Measurements from ENCODE around the gene BRAT1. TPM values are rescaled to one million over a fixed set of nuclear protein-coding genes. Genes with fewer than 3 reads are reported as not detected.
"Not testable (repeated sequence)": the region's sequence is repeated elsewhere in the genome, so short reads cannot be mapped to it uniquely, and the experiment has no call there.

Gene BRAT1
- total and polyA plus RNA-seq, 7 donors, result 9.6 to 25.9 (median 20.0) TPM

DNA sequence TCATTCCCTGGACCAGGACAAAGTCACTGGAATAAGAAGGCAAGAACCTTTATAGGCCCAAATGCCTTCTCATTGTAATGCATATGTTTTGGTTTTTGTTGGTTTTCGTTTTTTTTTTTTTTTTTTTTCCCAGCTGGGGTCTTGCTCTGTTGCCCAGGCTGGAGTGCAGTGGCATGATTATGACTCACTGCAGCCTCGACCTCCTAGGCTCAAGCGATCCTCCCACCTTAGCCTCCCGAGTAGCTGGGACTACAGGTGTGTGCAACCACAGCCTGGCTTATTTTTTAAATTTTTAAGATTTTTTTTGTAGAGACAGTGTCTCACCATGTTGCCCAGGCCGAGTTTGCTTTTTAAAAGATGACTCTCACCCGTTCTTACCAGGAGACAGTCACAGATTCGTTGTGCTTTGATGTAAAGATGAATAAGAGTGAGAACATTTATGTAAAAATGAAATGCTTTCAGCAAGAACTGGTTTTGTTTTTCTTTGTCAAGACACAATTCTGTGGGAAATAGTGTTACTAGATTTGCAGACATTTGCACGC is 11.1 kb upstream of the BRAT1 start:
- whole genome bisulfite sequencing, 2 donors, result 81% methylated on average over 8 of the region's 8 CpGs
- H3K27me3 ChIP-seq, result no peaks in the 10 kb centered on the region
- TF ChIP-seq CTCF (IDR thresholded peaks at IDR 0.05) (no peak), EP300 (IDR thresholded peaks at IDR 0.05) (no peak)
- H3K36me3 ChIP-seq, result peaks cover 0 to 2% (median 0%) of the 10 kb centered on the region in 4 donors
- H3K27ac ChIP-seq, result no peak overlapping the region
- peaks cover 0 to 12% (median 6%) of the 10 kb centered on the region in 4 donors for H3K4me1 ChIP-seq
- no peak overlapping the region for H3K4me3 ChIP-seq
- intact Hi-C loops (cut with DNase I), result no loop called here
- DNase-seq, result no peak
- H3K9me3 ChIP-seq, result no peaks in the 10 kb centered on the region

DNA sequence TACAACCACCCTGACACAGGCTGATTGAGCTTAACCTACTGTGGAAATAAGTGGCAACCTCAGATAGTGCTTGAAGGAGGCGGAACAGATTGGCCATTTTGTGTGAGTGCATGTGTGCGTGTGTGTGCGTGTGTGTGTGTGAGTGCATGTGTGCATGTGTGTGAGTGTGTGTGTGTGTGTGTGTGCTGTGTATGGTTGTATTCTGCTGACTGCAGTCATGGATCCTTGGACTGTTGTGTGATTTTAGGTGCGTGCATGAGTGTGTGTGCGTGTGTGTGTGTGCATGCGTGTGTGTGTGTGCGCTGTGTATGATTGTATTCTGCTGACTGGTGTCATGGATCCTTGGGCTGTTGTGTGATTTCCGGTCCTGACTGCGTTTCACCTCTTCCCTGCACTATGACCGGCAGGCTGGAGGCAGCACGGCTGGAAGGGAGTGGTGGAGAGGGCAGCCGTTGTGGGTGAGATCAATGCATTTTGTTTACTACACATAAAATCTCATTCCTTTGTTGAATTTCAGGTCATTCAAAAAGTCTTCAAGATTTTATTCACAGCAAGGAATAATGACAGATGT is 9.7 kb upstream of the BRAT1 start:
- no peaks in the 10 kb centered on the region for H3K9me3 ChIP-seq
- no peaks in the 10 kb centered on the region for H3K36me3 ChIP-seq
- H3K27me3 ChIP-seq, result no peaks in the 10 kb centered on the region
- DNase-seq, result no peak
- TF ChIP-seq CTCF (IDR thresholded peaks at IDR 0.05), result no peak
- H3K4me1 ChIP-seq, result peaks cover 0 to 19% (median 10%) of the 10 kb centered on the region in 4 donors
- intact Hi-C loops (cut with DNase I), result no loop called here
- 30 to 70% methylated on average over 12 of the region's 12 CpGs for WGBS, 2 donors
- no peak overlapping the region for H3K4me3 ChIP-seq
- no peak overlapping the region for H3K27ac ChIP-seq

- H3K4me3 ChIP-seq; H3K27ac ChIP-seq; H3K36me3 ChIP-seq; H3K27me3 ChIP-seq; H3K9me3 ChIP-seq; DNase-seq; intact Hi-C loops (cut with DNase I): not testable (repeated sequence)
- 95% methylated on average over 3 of the region's 3 CpGs for WGBS, 2 donors
- peaks cover 0 to 24% (median 16%) of the 10 kb centered on the region in 4 donors for H3K4me1 ChIP-seq
Measured at GRCh38 chr7:2563955-2564354, 8.6 kb upstream of the BRAT1 start.

- H3K27ac ChIP-seq, result peak overlapping the region; percentile 66 to 86 (median 70)
- peak overlapping the region; percentile 54 to 100 (median 84) for H3K4me3 ChIP-seq
- no peak for DNase-seq
- no peaks in the 10 kb centered on the region for H3K9me3 ChIP-seq
- WGBS, 2 donors, result 3 to 14% methylated on average over 53 of the region's 53 CpGs
- intact Hi-C loops (cut with DNase I), result loop anchor here (5.0 kb wide), 5 partner anchors 73 to 283 kb away; partner anchors contain the start of genes CHST12, EIF3B, GNA12 and TTYH3
- H3K36me3 ChIP-seq, result no peaks in the 10 kb centered on the region
- TF ChIP-seq POLR2A (IDR thresholded peaks at IDR 0.05) (no peak), CTCF (IDR thresholded peaks at IDR 0.05) (no peak)
- no peaks in the 10 kb centered on the region for H3K27me3 ChIP-seq
- H3K4me1 ChIP-seq, result peaks cover 0 to 33% (median 28%) of the 10 kb centered on the region in 4 donors
Measured at GRCh38 chr7:2559283-2559950, 4.1 kb upstream of the BRAT1 start.

- Histone ChIP-seq H3K9me3 (no peaks in the 10 kb centered on the region), H3K27ac (peak within 1 kb of the TSS; percentile 66 to 86 (median 70)), H3K4me1 (peaks cover 0 to 39% (median 35%) of the 10 kb centered on the region in 4 donors), H3K4me3 (peak within 1 kb of the TSS; percentile 54 to 100 (median 84)), H3K36me3 (no peaks in the 10 kb centered on the region), H3K27me3 (no peaks in the 10 kb centered on the region)
- DNase-seq, result peak; percentile 97
- intact Hi-C loops (cut with DNase I), result loop anchor here (5.0 kb wide), 5 partner anchors 74 to 284 kb away; partner anchors contain the start of genes CHST12, EIF3B, GNA12 and TTYH3
- peak in 3 of 4 donors; percentile 39 to 66 (median 56) for TF ChIP-seq POLR2AphosphoS5 (IDR thresholded peaks at IDR 0.05)
- no peak for TF ChIP-seq POLR2A (IDR thresholded peaks at IDR 0.05)
- 1 to 2% methylated on average over 66 of the region's 66 CpGs for WGBS, 2 donors
Measured at GRCh38 chr7:2558629-2559282, 3.4 kb upstream of the BRAT1 start, which contains the start of gene IQCE. TSS of gene IQCE (plus strand) at chr7:2558979. CDS start at chr7:2559182, 203 bp downstream.

All from sigmoid colon (tissue), 7 donors.